Subcutaneous abdominal adipose tissue (tissue), 5 donors: ENCODE measurements around the gene EWSR1.

Source experiments
- H3K27ac ChIP-seq: one replicate; pipeline ENCODE4 v1.7.0; 2013; ENCODE audit warnings: low read depth, mild to moderate bottlenecking, inconsistent platforms, low read length, moderate library complexity
- H3K27me3 ChIP-seq, 5 donors: one replicate each; pipeline ENCODE4 v1.7.0; 2013; ENCODE audit warnings: low read length in 5 of 5, inconsistent platforms in 1 of 5; ENCODE audit not compliant: control insufficient read depth in 5 of 5, insufficient read depth in 4 of 5
- H3K36me3 ChIP-seq, 5 donors: one replicate each; pipeline ENCODE4 v1.7.0; 2013; ENCODE audit warnings: low read length in 5 of 5; ENCODE audit not compliant: control insufficient read depth in 5 of 5, insufficient read depth in 5 of 5
- H3K4me1 ChIP-seq, 5 donors: one replicate each; pipeline ENCODE4 v1.7.0; 2013; ENCODE audit warnings: low read length in 5 of 5, mild to moderate bottlenecking in 3 of 5, moderate library complexity in 1 of 5; ENCODE audit not compliant: control insufficient read depth in 5 of 5, insufficient read depth in 5 of 5
- H3K4me3 ChIP-seq, 5 donors: one replicate each; pipeline ENCODE4 v1.7.0; 2013; ENCODE audit warnings: low read length in 5 of 5, low read depth in 1 of 5
- H3K9ac ChIP-seq, 5 donors: one replicate each; pipeline ENCODE4 v1.7.0; 2013; ENCODE audit warnings: low read length in 5 of 5, mild to moderate bottlenecking in 4 of 5, moderate library complexity in 3 of 5
- H3K9me3 ChIP-seq, 5 donors: one replicate each; pipeline ENCODE4 v1.7.0; 2013; ENCODE audit warnings: low read length in 5 of 5; ENCODE audit not compliant: control insufficient read depth in 5 of 5
- donor health status: healthy.
- donor health status: healthy.
- donor health status: healthy.
- donor health status: healthy.
- donor health status: healthy.

The EWSR1 gene

DNA sequence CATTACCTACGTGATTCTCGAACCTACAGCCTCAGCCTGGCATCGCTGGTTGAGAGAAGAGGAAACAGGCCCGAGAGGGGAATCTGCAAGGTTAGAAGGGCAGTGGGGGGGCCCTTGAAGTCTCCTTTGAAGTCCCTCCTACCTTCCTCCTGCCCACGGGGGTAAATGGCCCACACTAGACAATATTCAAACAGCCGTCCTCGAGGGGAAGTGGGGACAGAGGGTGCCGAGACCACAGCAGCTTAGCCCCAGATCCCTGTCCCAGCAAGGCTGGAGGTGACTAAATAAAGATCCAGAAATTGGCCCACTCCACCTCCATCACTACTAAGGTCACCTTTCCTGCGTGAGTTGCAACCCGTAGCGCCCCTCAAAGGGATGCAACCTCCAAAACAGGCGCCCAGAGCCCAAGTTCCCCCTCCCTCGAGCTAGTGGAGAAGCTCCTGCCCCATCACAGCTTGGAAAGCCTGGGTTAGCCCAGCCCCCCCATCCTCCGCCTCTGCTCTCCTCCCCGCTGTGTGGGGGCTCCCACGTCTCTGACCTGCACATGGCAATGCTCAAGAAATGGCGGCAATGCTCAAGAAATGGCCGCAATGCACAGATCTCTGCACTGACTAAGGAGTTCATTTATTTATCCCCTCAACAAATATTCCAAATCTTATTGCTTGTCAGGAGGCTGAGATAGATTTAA is 48.2 kb downstream of the EWSR1 start:
- Histone ChIP-seq H3K27me3 (peaks cover 13 to 24% (median 22%) of the 10 kb centered on the region in 5 donors), H3K9ac (no peak overlapping the region)

DNA sequence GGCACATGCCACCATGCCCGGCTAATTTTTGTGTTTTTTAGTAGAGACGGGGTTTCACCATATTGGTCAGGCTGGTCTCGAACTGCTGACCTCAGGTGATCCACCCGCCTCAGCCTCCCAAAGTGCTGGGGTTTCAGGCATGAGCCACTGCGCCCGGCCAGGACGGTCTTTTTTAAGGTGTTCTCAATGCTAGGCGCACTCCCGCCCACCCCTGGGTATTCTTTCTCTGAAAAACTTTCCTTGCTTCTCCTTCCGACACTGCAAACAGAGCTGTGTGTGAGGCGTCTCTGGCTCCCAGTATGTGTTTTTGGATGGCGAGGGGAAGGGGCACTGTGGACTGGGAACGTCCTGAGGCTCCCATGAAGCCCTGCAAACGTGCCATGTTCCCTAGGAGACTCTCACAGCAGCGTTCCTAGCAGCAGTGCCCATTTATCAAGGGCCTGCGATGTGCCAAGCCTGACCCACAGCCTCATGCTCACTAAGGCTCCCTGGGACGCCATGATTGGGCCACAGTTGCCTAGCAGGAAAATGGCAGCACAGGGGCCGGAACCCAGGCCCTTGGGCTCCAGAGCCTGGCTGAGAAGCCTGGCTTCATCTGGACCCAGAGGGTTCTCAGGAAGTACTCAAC is 49.9 kb downstream of the EWSR1 start:
- Histone ChIP-seq H3K36me3 (no peaks in the 10 kb centered on the region), H3K27ac (no peak overlapping the region), H3K27me3 (peaks cover 13 to 24% (median 22%) of the 10 kb centered on the region in 5 donors)

More for the DNA sequence above, 48.2 kb downstream of the EWSR1 start:
- no peak overlapping the region for H3K4me3 ChIP-seq
- H3K36me3 ChIP-seq: peaks cover 0 to 5% (median 0%) of the 10 kb centered on the region in 5 donors
- H3K27ac ChIP-seq: no peak overlapping the region
- peaks cover 0 to 42% (median 28%) of the 10 kb centered on the region in 5 donors for H3K4me1 ChIP-seq
- H3K9me3 ChIP-seq: no peaks in the 10 kb centered on the region

DNA sequence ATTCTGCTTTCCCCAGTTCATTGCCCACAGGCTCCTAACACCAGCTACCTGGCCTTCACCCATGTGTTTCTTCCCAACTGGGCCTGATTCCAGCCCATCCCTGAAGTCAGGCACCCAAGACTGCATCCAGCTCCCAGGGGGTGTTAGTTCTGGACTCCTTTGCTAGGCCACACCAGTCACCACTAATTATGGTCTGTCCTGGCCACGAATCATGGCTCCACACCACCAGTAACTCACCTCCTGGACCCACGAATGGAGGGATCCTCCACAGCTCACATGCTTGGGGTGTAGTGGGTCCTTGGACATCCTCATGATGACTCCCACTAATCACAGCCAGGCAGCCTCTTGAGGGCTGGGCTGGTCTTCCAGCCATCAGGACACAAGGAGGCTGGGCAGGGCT is 51.0 kb downstream of the EWSR1 start:
- H3K36me3 ChIP-seq: no peaks in the 10 kb centered on the region
- no peak overlapping the region for H3K4me3 ChIP-seq
- H3K9me3 ChIP-seq: no peaks in the 10 kb centered on the region
- H3K9ac ChIP-seq: no peak overlapping the region
- H3K4me1 ChIP-seq: peaks cover 0 to 17% (median 10%) of the 10 kb centered on the region in 5 donors
- no peak overlapping the region for H3K27ac ChIP-seq
- H3K27me3 ChIP-seq: peaks cover 13 to 18% (median 17%) of the 10 kb centered on the region in 5 donors

More for the DNA sequence above, 49.9 kb downstream of the EWSR1 start:
- H3K9ac ChIP-seq: no peak overlapping the region
- H3K9me3 ChIP-seq: no peaks in the 10 kb centered on the region
- peaks cover 0 to 29% (median 20%) of the 10 kb centered on the region in 5 donors for H3K4me1 ChIP-seq
- no peak overlapping the region for H3K4me3 ChIP-seq

DNA sequence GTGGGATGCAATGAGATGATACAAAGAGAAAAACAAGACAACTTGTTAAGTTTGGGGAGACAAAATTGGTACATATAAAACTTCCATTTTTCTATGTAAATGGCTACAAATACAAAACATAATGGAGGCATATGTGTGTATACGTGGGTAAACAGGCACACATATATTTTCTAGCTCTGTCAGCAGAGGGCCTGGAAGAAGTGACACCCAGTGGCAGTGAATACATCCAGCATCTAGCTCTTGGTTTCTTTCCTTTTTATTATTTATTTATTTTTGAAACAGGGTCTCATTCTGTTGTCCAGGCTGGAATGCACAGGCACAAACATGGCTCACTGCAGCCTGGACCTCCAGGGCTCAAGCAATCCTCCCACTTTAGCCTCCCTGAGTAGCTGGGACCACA is 52.5 kb downstream of the EWSR1 start:
- Histone ChIP-seq H3K4me1 (peaks cover 0 to 3% (median 0%) of the 10 kb centered on the region in 5 donors), H3K9ac (no peak overlapping the region), H3K27me3 (peaks cover 6 to 8% (median 6%) of the 10 kb centered on the region in 5 donors), H3K36me3 (no peaks in the 10 kb centered on the region), H3K4me3 (no peak overlapping the region), H3K9me3 (no peaks in the 10 kb centered on the region), H3K27ac (no peak overlapping the region)

DNA sequence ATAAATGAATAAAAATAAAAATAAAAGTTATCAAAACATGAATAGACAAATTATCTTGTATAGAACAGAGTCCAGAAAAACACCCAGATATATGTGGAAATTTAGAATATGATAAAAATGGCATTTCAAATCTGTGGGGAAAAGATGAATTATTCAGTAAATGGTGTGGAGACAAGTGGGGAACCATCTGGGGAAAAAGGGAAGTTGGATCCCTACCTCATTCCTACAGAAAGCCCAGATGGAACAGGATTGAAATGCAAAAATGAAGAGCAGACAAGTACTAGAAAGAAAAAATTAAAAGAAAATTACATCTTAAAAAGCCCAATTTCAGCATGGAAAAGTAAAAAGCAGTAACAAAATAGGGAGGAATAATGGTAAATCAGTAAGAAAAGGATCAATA is 55.6 kb downstream of the EWSR1 start:
- Histone ChIP-seq H3K4me3 (no peak overlapping the region), H3K27ac (no peak overlapping the region), H3K4me1 (peaks cover 0 to 6% (median 4%) of the 10 kb centered on the region in 5 donors), H3K9ac (no peak overlapping the region), H3K36me3 (peaks cover 0 to 27% (median 21%) of the 10 kb centered on the region in 5 donors), H3K9me3 (no peaks in the 10 kb centered on the region), H3K27me3 (no peaks in the 10 kb centered on the region)

DNA sequence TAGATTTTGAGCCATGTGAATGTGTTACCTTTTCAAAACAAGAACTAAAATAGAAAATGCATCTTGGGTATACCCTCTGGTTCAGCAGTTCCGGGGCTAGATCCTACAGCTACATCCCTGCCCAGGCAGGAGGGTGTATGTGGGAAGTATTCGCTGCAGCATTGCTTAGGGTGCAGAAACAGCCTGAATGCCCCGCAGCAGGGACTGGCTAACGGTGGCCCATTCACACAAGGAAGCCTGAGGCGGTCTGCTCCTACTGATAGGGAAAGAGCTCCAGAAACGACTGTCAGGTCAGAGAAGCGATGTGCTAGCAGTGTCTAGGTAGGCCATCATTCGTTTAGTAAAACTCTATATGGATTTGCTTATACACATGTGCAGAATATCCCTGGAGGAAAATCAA is 57.3 kb downstream of the EWSR1 start:
- Histone ChIP-seq H3K4me3 (no peak overlapping the region), H3K9me3 (no peaks in the 10 kb centered on the region), H3K27ac (no peak overlapping the region), H3K4me1 (peaks cover 0 to 6% (median 4%) of the 10 kb centered on the region in 5 donors), H3K36me3 (peaks cover 0 to 44% (median 38%) of the 10 kb centered on the region in 5 donors), H3K27me3 (no peaks in the 10 kb centered on the region), H3K9ac (no peak overlapping the region)

DNA sequence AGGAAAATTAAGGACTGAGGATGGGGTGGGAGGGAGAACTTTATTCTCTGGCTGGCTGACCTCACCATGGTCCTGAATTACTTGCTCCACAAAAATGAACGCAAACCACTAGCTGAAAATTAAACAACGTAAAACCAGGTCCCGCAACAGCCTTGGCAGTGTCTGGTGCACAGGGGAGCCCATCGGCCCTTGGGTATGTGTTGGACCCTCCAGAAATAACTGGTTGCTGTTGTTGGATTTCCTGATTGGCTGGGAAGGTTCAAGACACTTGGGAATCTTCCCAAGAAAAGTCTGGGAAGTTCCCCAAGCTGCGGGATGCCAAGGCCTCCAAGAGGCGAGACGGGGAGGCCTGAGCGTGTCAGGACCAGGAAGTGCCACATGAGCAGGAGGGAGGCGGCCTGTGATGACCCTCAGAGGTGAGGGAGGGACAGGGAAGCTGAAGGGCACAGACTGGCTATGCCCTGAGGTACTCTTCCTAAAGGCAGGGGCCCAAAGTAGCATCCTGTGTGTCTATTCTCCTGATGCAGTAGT is 57.8 kb downstream of the EWSR1 start:
- Histone ChIP-seq H3K4me3 (no peak overlapping the region), H3K9ac (no peak overlapping the region)

DNA sequence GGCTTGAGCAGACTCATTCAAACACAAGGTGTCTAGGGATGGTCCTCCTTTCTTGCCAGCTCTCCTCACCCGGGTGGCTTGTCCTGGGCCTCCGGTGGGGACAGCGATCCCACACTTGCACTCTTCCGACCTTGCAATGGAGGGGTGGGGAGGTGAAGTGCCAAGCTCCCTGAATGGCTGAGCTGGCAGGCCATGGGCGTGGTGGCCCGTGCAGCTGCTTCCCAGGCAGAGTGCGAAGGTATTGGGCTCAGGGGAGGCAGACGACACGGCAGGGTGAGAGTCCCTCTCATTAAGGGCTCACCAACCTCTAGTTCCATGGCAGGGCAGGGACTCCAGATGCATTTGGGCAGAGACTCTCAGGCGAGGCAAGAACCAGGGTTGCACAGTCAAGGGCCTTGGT is 58.4 kb downstream of the EWSR1 start:
- H3K4me3 ChIP-seq: no peak overlapping the region
- no peaks in the 10 kb centered on the region for H3K9me3 ChIP-seq
- H3K4me1 ChIP-seq: peaks cover 0 to 14% (median 8%) of the 10 kb centered on the region in 5 donors
- peaks cover 0 to 56% (median 49%) of the 10 kb centered on the region in 5 donors for H3K36me3 ChIP-seq
- no peaks in the 10 kb centered on the region for H3K27me3 ChIP-seq
- H3K9ac ChIP-seq: no peak overlapping the region
- no peak overlapping the region for H3K27ac ChIP-seq

More for the DNA sequence above, 57.8 kb downstream of the EWSR1 start:
- peaks cover 0 to 10% (median 6%) of the 10 kb centered on the region in 5 donors for H3K4me1 ChIP-seq
- H3K27me3 ChIP-seq: no peaks in the 10 kb centered on the region
- no peak overlapping the region for H3K27ac ChIP-seq
- H3K36me3 ChIP-seq: peaks cover 0 to 49% (median 42%) of the 10 kb centered on the region in 5 donors
- no peaks in the 10 kb centered on the region for H3K9me3 ChIP-seq

DNA sequence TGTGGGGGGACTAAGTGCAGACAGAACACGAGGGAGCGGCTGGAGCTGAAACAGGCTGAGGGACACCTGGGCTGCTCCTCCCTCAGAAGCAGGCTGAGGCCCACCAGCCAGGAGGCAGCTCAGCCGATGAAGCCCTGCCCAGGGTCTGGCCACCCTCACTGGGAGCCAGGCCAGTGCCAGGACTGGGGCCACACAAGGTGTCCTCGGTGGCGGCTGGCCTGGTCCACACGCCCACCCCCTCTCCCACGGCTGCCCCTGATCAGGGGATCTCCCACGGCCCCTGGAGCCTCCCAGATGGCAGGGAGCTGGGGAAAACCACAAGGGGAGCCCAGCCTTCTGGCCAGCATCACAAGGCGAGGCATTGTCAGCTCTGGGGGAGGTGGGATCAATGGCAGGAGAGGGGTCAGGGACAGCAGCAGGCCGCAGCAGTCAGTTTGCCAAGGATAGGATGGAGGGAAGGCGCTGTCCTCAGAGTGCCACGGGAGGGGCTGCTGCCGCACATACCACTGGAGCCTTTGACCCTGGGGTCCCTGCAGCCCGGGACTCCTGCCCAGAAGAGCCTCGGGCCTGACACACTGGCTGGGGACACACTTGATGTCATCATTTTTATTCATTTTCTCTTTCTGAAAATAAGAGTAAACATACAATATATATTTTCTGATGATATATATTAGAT is 59.2 kb downstream of the EWSR1 start:
- Histone ChIP-seq H3K4me3 (no peak overlapping the region), H3K9ac (no peak overlapping the region), H3K9me3 (no peaks in the 10 kb centered on the region), H3K27ac (no peak overlapping the region), H3K4me1 (peaks cover 0 to 14% (median 8%) of the 10 kb centered on the region in 5 donors), H3K36me3 (peaks cover 0 to 63% (median 51%) of the 10 kb centered on the region in 5 donors), H3K27me3 (no peaks in the 10 kb centered on the region)
